Measurements from ENCODE around the gene NUDT22. TPM values are rescaled to one million over a fixed set of nuclear protein-coding genes. Genes with fewer than 3 reads are reported as not detected.

NUDT22 gene
- total and polyA plus RNA-seq, 2 experiments from 2014 or later: 33.9 to 67.0 TPM

DNA sequence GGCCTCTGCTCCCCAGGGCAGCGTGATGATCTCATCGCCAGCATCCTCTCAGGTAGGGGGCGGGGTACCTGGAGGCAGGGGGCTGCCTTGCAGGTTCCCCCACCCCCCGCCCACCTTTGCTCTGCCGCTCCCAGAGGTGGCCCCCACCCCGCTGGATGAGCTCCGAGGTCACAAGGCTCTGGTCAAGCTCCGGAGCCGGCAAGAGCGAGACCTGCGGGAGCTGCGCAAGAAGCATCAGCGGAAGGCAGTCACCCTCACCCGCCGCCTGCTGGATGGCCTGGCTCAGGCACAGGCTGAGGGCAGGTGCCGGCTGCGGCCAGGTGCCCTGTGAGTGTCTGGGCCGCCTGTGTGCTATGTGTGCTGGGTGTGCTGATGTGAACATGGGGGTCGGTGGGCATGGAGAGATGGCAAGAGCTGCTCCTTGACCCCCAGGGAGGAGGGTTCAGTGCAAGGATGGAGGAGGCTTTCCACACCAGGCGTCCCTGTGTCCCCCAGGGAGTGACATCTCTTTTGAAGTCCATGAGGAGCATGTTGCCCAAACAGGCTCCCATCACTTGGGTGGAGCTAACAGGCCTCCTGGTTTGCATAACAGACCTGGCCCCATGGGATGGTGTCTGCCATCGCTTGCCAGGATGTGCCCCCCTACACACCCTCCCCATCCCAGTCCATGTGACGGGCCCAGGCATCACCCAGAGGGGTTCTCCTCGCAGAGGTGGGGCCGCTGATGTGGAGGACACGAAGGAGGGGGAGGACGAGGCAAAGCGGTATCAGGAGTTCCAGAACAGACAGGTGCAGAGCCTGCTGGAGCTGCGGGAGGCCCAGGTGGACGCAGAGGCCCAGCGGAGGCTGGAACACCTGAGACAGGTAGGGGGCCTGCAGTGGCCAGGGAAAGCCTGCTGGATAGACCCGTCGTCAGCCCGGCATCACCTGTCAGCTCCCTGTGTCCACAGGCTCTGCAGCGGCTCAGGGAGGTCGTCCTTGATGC lies 39.4 kb downstream of the NUDT22 start:
- ATAC-seq (no peak), DNase-seq (ENCODE audit: low spot score) (no peak)
- Histone ChIP-seq H3F3A (replicated peaks; ENCODE audit: low read depth) (peaks cover 23% of the 10 kb centered on the region), H4K20me1 (replicated peaks; ENCODE audit: insufficient read depth) (no peaks in the 10 kb centered on the region), H3K4me1 (ENCODE audit: insufficient read depth) (0 out of 2 replicates have a peak, but pooled peaks cover 8% of the 10 kb centered on the region), H3K36me3 (ENCODE audit: insufficient read depth) (no peaks in the 10 kb centered on the region; the same call in none of the 2 replicates), H3K27ac (ENCODE audit: low read depth) (no peak overlapping the region), H3K79me2 (replicated peaks; ENCODE audit: insufficient read depth) (no peaks in the 10 kb centered on the region), H3K9me2 (ENCODE audit: insufficient read depth) (no peaks in the 10 kb centered on the region), H3K4me2 (no peak overlapping the region), H3K4me3 (no peak overlapping the region), H2AFZ (no peak overlapping the region), H3K27me3 (ENCODE audit: insufficient read depth) (no peaks in the 10 kb centered on the region)
- Mint-ChIP-seq H3K4me3 (no peak overlapping the region), H3K27ac (no peak overlapping the region), H3K9me3 (peaks cover 3% of the 10 kb centered on the region; the same call in 2 of the 3 replicates), H3K4me1 (peaks cover 19% of the 10 kb centered on the region), H3K27me3 (ENCODE audit: insufficient read depth, low read depth, poor library complexity) (peaks cover 16% of the 10 kb centered on the region), H3K36me3 (ENCODE audit: low read depth) (peaks cover 59% of the 10 kb centered on the region)
- TF ChIP-seq JUNB (IDR thresholded peaks at IDR 0.05; ENCODE audit: unreplicated experiment): no peak
- TF ChIP-seq EZH2phosphoT487 (IDR thresholded peaks at IDR 0.05; ENCODE audit: unreplicated experiment): no peak
- TF ChIP-seq, protein P1, sequence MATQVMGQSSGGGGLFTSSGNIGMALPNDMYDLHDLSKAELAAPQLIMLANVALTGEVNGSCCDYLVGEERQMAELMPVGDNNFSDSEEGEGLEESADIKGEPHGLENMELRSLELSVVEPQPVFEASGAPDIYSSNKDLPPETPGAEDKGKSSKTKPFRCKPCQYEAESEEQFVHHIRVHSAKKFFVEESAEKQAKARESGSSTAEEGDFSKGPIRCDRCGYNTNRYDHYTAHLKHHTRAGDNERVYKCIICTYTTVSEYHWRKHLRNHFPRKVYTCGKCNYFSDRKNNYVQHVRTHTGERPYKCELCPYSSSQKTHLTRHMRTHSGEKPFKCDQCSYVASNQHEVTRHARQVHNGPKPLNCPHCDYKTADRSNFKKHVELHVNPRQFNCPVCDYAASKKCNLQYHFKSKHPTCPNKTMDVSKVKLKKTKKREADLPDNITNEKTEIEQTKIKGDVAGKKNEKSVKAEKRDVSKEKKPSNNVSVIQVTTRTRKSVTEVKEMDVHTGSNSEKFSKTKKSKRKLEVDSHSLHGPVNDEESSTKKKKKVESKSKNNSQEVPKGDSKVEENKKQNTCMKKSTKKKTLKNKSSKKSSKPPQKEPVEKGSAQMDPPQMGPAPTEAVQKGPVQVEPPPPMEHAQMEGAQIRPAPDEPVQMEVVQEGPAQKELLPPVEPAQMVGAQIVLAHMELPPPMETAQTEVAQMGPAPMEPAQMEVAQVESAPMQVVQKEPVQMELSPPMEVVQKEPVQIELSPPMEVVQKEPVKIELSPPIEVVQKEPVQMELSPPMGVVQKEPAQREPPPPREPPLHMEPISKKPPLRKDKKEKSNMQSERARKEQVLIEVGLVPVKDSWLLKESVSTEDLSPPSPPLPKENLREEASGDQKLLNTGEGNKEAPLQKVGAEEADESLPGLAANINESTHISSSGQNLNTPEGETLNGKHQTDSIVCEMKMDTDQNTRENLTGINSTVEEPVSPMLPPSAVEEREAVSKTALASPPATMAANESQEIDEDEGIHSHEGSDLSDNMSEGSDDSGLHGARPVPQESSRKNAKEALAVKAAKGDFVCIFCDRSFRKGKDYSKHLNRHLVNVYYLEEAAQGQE (IDR thresholded peaks at IDR 0.05; ENCODE audit: unreplicated experiment): no peak

GRCh38 chr11:64266339-64266738 lies 40.3 kb downstream of the NUDT22 start:
- no peaks in the 10 kb centered on the region for H3K27me3 ChIP-seq (ENCODE audit: insufficient read depth)
- DNase-seq (ENCODE audit: low spot score) (no peak), ATAC-seq (no peak)
- Mint-ChIP-seq H3K4me1 (peaks cover 19% of the 10 kb centered on the region), H3K4me3 (no peak overlapping the region; the same call in 2 of the 3 replicates), H3K27ac (no peak overlapping the region), H3K27me3 (ENCODE audit: insufficient read depth, low read depth, poor library complexity) (peaks cover 20% of the 10 kb centered on the region), H3K9me3 (peaks cover 3% of the 10 kb centered on the region; the same call in 2 of the 3 replicates), H3K36me3 (ENCODE audit: low read depth) (peaks cover 52% of the 10 kb centered on the region)
- H4K20me1 ChIP-seq (replicated peaks; ENCODE audit: insufficient read depth): no peaks in the 10 kb centered on the region
- H3K4me1 ChIP-seq (ENCODE audit: insufficient read depth): 0 out of 2 replicates have a peak, but pooled peaks cover 8% of the 10 kb centered on the region
- no peaks in the 10 kb centered on the region for H3K79me2 ChIP-seq (replicated peaks; ENCODE audit: insufficient read depth)
- no peak overlapping the region for H2AFZ ChIP-seq
- H3K9me2 ChIP-seq (ENCODE audit: insufficient read depth): no peaks in the 10 kb centered on the region
- H3K4me2 ChIP-seq: no peak overlapping the region
- H3K27ac ChIP-seq (ENCODE audit: low read depth): no peak overlapping the region
- H3K4me3 ChIP-seq: no peak overlapping the region
- no peaks in the 10 kb centered on the region; the same call in 1 of the 2 replicates for H3K36me3 ChIP-seq (ENCODE audit: insufficient read depth)
- H3F3A ChIP-seq (replicated peaks; ENCODE audit: low read depth): peaks cover 25% of the 10 kb centered on the region
- TF ChIP-seq ZNF114 (CRISPR knock-in tag; IDR thresholded peaks at IDR 0.05) (no peak), CTCF (conservative IDR thresholded peaks at IDR 0.05; ENCODE audit: low read depth in 2 of 2) (no peak), EZH2 (IDR thresholded peaks at IDR 0.05; ENCODE audit: low read depth, unreplicated experiment) (no peak), CREB1 (CRISPR knock-in tag; IDR thresholded peaks at IDR 0.05; ENCODE audit: low read depth) (no peak), NANOG (IDR thresholded peaks at IDR 0.05; ENCODE audit: borderline replicate concordance) (no peak), EZH2phosphoT487 (IDR thresholded peaks at IDR 0.05; ENCODE audit: unreplicated experiment) (no peak), STAT1 (IDR thresholded peaks at IDR 0.05; ENCODE audit: unreplicated experiment) (no peak), POLR2AphosphoS5 (IDR thresholded peaks at IDR 0.05; ENCODE audit: low read depth) (no peak), JUNB (IDR thresholded peaks at IDR 0.05; ENCODE audit: unreplicated experiment) (no peak)
- TF ChIP-seq, protein P1 (IDR thresholded peaks at IDR 0.05; ENCODE audit: unreplicated experiment): no peak

Measured in GM23338 (cell line).